ENCODE measurements around the gene RAD9A. TPM values are rescaled to one million over a fixed set of nuclear protein-coding genes. Genes with fewer than 3 reads are reported as not detected.
"Not testable (repeated sequence)": the region's sequence is repeated elsewhere in the genome, so short reads cannot be mapped to it uniquely, and the experiment has no call there.

The RAD9A gene
- total RNA-seq, 2 donors from 2014 or later: 6.2 to 6.5 TPM

- no peak for TF ChIP-seq CTCF (IDR thresholded peaks at IDR 0.05)
- Histone ChIP-seq H3K4me3 (peak overlapping the region; percentile 79 to 93), H3K27me3 (no peaks in the 10 kb centered on the region), H3K4me1 (peaks cover 0 to 33% of the 10 kb centered on the region in 2 donors), H3K9me3 (no peaks in the 10 kb centered on the region), H3K27ac (peak overlapping the region; percentile 95), H3K36me3 (peaks cover 36% of the 10 kb centered on the region)
- DNase-seq (ENCODE audit: low spot score): no peak
Observed at GRCh38 chr11:67400251-67400941, 8.6 kb downstream of the RAD9A start.

GRCh38 chr11:67400942-67401494 lies 9.2 kb downstream of the RAD9A start:
- DNase-seq (ENCODE audit: low spot score): no peak
- Histone ChIP-seq H3K4me1 (peaks cover 0 to 33% of the 10 kb centered on the region in 2 donors), H3K27ac (peak overlapping the region; percentile 95), H3K9me3 (no peaks in the 10 kb centered on the region), H3K4me3 (peak overlapping the region; percentile 79 to 93), H3K27me3 (no peaks in the 10 kb centered on the region), H3K36me3 (peaks cover 33% of the 10 kb centered on the region)
- no peak for TF ChIP-seq CTCF (IDR thresholded peaks at IDR 0.05)

GRCh38 chr11:67401495-67402191 lies 9.9 kb downstream of the RAD9A start, which contains the start of gene PPP1CA:
Gene PPP1CA, minus strand, starts transcription at chr11:67401858. Its CDS starts 76 bp downstream, at chr11:67401782.
- DNase-seq (ENCODE audit: low spot score): peak; percentile 90
- peak; percentile 61 to 79 for TF ChIP-seq CTCF (IDR thresholded peaks at IDR 0.05)
- Histone ChIP-seq H3K4me3 (peak within 1 kb of the TSS; percentile 79 to 93), H3K9me3 (no peaks in the 10 kb centered on the region), H3K4me1 (peaks cover 0 to 36% of the 10 kb centered on the region in 2 donors), H3K27me3 (no peaks in the 10 kb centered on the region), H3K27ac (peak within 1 kb of the TSS; percentile 95), H3K36me3 (peaks cover 31% of the 10 kb centered on the region)

GRCh38 chr11:67402192-67402839 lies 10.5 kb downstream of the RAD9A start:
- DNase-seq (ENCODE audit: low spot score); H3K27me3 ChIP-seq; H3K9me3 ChIP-seq: not testable (repeated sequence)
- Histone ChIP-seq H3K27ac (peak overlapping the region; percentile 95), H3K4me3 (peak overlapping the region; percentile 31 to 93), H3K4me1 (peaks cover 0 to 42% of the 10 kb centered on the region in 2 donors), H3K36me3 (peaks cover 24% of the 10 kb centered on the region)

GRCh38 chr11:67403085-67403484 lies 11.3 kb downstream of the RAD9A start:
- DNase-seq (ENCODE audit: low spot score); H3K4me3 ChIP-seq; H3K27ac ChIP-seq; H3K27me3 ChIP-seq; H3K9me3 ChIP-seq: not testable (repeated sequence)
- peaks cover 0 to 46% of the 10 kb centered on the region in 2 donors for H3K4me1 ChIP-seq
- peaks cover 17% of the 10 kb centered on the region for H3K36me3 ChIP-seq

GRCh38 chr11:67404515-67405195 lies 12.9 kb downstream of the RAD9A start:
- no peak for TF ChIP-seq CTCF (IDR thresholded peaks at IDR 0.05)
- Histone ChIP-seq H3K36me3 (peaks cover 2% of the 10 kb centered on the region), H3K27ac (no peak overlapping the region), H3K4me3 (no peak overlapping the region), H3K27me3 (no peaks in the 10 kb centered on the region), H3K9me3 (no peaks in the 10 kb centered on the region), H3K4me1 (peaks cover 0 to 50% of the 10 kb centered on the region in 2 donors)
- DNase-seq (ENCODE audit: low spot score): no peak

Data from right atrium auricular region (tissue), 2 donors.